Bronchial epithelial cell (primary cell): Measurements from ENCODE around the gene TNPO3. TPM values are rescaled to one million over a fixed set of nuclear protein-coding genes. Genes with fewer than 3 reads are reported as not detected.

Experiments
- DNase-seq: peaks from one replicate; pipeline ENCODE4 v3.0.0-alpha.2; 2010; ENCODE audit warnings: low read depth
- FAIRE-seq: peaks from 2 replicates; lab custom pipeline; 2011; peaks lifted over from hg19 to GRCh38; lab: Jason Lieb, UNC
- H3K27me3 ChIP-seq: 2 replicates; pipeline ENCODE4 v1.5.1; 2011; ENCODE audit warnings: low read length; ENCODE audit not compliant: control insufficient read depth, insufficient read depth
- H3K36me3 ChIP-seq: 2 replicates; pipeline ENCODE4 v1.5.1; 2011; ENCODE audit warnings: low read length; ENCODE audit not compliant: control insufficient read depth, insufficient read depth
- H3K4me3 ChIP-seq: 2 replicates; pipeline ENCODE4 v1.5.1; 2011; ENCODE audit warnings: mild to moderate bottlenecking, low read depth, low read length, control low read depth
- total RNA-seq: library from RNA; depleted of rRNA; stranded (reverse); fragments of >200 nt; gene quantifications from 2 replicates; pipeline ENCODE4 v1.2.1, GENCODE V29; 2014
- TF ChIP-seq, protein P1 (sequence below): IDR thresholded peaks from 2 replicates; pipeline ENCODE4 v1.5.1; 2011; ENCODE audit warnings: mild to moderate bottlenecking, moderate library complexity, low read length, control low read depth, inconsistent platforms; ENCODE audit not compliant: insufficient read depth, severe bottlenecking

The TNPO3 gene
- total RNA-seq, 1 donor from 2014 or later, result 62.9 TPM

GRCh38 chr7:129074994-129075393 lies 20.1 kb upstream of the TNPO3 start:
- H3K36me3 ChIP-seq, result no peaks in the 10 kb centered on the region
- DNase-seq (no peak), FAIRE-seq (no peak)
- TF ChIP-seq, protein P1, sequence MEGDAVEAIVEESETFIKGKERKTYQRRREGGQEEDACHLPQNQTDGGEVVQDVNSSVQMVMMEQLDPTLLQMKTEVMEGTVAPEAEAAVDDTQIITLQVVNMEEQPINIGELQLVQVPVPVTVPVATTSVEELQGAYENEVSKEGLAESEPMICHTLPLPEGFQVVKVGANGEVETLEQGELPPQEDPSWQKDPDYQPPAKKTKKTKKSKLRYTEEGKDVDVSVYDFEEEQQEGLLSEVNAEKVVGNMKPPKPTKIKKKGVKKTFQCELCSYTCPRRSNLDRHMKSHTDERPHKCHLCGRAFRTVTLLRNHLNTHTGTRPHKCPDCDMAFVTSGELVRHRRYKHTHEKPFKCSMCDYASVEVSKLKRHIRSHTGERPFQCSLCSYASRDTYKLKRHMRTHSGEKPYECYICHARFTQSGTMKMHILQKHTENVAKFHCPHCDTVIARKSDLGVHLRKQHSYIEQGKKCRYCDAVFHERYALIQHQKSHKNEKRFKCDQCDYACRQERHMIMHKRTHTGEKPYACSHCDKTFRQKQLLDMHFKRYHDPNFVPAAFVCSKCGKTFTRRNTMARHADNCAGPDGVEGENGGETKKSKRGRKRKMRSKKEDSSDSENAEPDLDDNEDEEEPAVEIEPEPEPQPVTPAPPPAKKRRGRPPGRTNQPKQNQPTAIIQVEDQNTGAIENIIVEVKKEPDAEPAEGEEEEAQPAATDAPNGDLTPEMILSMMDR, result no peak
- no peak overlapping the region for H3K4me3 ChIP-seq
- no peaks in the 10 kb centered on the region for H3K27me3 ChIP-seq

GRCh38 chr7:129074361-129074871 lies 19.5 kb upstream of the TNPO3 start:
- Histone ChIP-seq H3K4me3 (no peak overlapping the region), H3K36me3 (no peaks in the 10 kb centered on the region), H3K27me3 (no peaks in the 10 kb centered on the region)
- TF ChIP-seq, protein P1, result no peak
- FAIRE-seq, result no peak
- DNase-seq, result no peak

DNA sequence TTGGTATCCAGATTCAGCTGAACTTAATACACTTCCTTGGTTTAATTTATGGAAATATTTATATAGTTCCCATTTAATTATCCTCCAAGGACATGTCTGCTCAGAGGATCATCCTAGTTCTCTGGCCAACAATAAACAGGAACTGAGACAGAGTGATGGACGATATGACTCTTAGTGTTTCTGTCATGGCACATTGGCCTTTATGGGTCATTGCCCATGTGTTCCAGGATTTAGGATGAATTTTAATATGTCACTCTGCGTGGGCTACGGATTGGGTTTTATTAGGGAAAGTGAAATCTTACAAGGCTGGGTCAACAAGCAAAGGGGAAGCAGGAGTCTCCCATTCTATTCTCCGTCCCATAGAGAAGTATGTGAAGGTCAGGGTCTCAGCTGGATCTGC lies 18.8 kb upstream of the TNPO3 start:
- DNase-seq (no peak), FAIRE-seq (no peak)
- no peaks in the 10 kb centered on the region for H3K36me3 ChIP-seq
- no peak overlapping the region for H3K4me3 ChIP-seq
- TF ChIP-seq, protein P1, result no peak
- H3K27me3 ChIP-seq, result no peaks in the 10 kb centered on the region

DNA sequence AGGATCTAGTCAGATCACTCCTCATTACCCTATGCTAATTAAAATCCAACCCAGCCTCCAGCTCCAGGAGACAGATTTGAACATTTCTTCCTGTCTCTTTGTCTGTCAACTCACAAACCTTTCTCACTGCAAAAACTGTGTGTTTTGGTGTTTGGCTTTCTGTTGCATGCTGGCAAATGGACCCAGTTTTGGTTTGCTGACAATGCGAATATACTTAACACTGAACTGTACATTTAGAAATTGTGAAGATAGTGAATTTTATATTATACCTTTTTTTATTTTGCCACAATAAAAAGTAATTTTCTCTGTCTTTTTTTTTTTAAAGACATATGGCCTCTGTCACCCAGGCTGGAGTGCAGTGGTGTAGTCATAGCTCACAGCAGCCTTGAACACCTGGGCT lies 18.3 kb upstream of the TNPO3 start:
- H3K36me3 ChIP-seq, result no peaks in the 10 kb centered on the region
- no peaks in the 10 kb centered on the region for H3K27me3 ChIP-seq
- TF ChIP-seq, protein P1, result no peak
- no peak overlapping the region for H3K4me3 ChIP-seq
- FAIRE-seq (no peak), DNase-seq (no peak)

DNA sequence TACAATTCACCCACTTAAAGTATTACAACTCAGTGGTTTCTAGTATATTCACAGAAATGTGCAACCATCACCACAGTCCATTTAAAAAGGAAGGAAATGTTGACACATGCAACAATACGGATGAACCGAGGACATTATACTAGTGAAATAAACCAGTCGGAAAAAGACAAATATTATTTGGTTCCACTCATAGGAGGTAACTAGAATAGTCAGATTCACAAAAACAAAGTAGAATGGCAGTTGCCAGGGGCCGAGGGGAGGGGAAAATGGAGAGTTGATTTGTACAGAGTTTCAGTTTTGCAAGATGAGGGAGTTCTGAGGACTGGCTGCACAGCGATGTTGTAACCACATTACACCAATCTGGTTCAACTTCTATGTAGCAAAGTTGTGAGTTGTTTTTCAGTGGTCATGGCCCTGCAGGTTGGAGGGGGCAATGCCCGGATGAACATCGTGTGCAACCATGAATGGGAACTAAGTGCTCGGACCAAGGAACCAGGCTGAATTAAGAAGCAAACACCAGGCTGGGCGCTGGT lies 17.6 kb upstream of the TNPO3 start:
- H3K27me3 ChIP-seq, result no peaks in the 10 kb centered on the region
- H3K4me3 ChIP-seq, result no peak overlapping the region
- DNase-seq (no peak), FAIRE-seq (no peak)
- H3K36me3 ChIP-seq, result no peaks in the 10 kb centered on the region
- TF ChIP-seq, protein P1, result no peak

GRCh38 chr7:129069021-129069420 lies 14.1 kb upstream of the TNPO3 start:
- H3K36me3 ChIP-seq, result no peaks in the 10 kb centered on the region
- H3K4me3 ChIP-seq, result no peak overlapping the region
- no peaks in the 10 kb centered on the region for H3K27me3 ChIP-seq
- no peak for DNase-seq
- FAIRE-seq, result no peak
- TF ChIP-seq, protein P1, result no peak
